SHP77 treated with DMSO at 0.1 percent for 48 hours (cell line): Measurements from ENCODE around the gene PCDHB12.
A peak's percentile ranks its signal among the peaks of the same experiment; 100 is the strongest.
"Not testable (repeated sequence)": the region's sequence is repeated elsewhere in the genome, so short reads cannot be mapped to it uniquely, and the experiment has no call there.

Experiments
- DNase-seq: peaks from one replicate; lab custom pipeline; 2025; lab: John Stamatoyannopoulos, UW

Gene PCDHB12

GRCh38 chr5:141208478-141208877 is at the start of gene PCDHB12:
PCDHB12 (plus strand) TSS chr5:141208719; CDS start chr5:141208908, 189 bp downstream.
- no peak for DNase-seq

- DNase-seq = peak; percentile 22
Observed at GRCh38 chr5:141172381-141173204, 35.9 kb upstream of the PCDHB12 start, which contains the start of gene PCDHB7. PCDHB7 (plus strand) TSS chr5:141172644; CDS start chr5:141172836, 192 bp downstream.

GRCh38 chr5:141174291-141175104 is 34.0 kb upstream of the PCDHB12 start:
- DNase-seq = not testable (repeated sequence)

- no peak for DNase-seq
Observed at GRCh38 chr5:141175933-141176332, 32.6 kb upstream of the PCDHB12 start.

GRCh38 chr5:141177577-141178191 is 30.8 kb upstream of the PCDHB12 start, which contains the start of gene PCDHB8:
PCDHB8 (plus strand) TSS chr5:141177790; CDS start chr5:141178035, 245 bp downstream.
- DNase-seq = peak; percentile 43

GRCh38 chr5:141179371-141179770 is 29.1 kb upstream of the PCDHB12 start:
- DNase-seq = not testable (repeated sequence)

- DNase-seq = not testable (repeated sequence)
Observed at GRCh38 chr5:141179876-141180275, 28.6 kb upstream of the PCDHB12 start.

GRCh38 chr5:141180313-141180712 is 28.2 kb upstream of the PCDHB12 start:
- no peak for DNase-seq

GRCh38 chr5:141182248-141182647 is 26.3 kb upstream of the PCDHB12 start, which contains the start of gene PCDHB16:
PCDHB16 (plus strand) TSS chr5:141182387; CDS start chr5:141182560, 173 bp downstream.
- no peak for DNase-seq

- DNase-seq = not testable (repeated sequence)
Observed at GRCh38 chr5:141184117-141184855, 24.2 kb upstream of the PCDHB12 start.

- DNase-seq = no peak
Observed at GRCh38 chr5:141186897-141187512, 21.5 kb upstream of the PCDHB12 start, which contains the start of gene PCDHB9. PCDHB9 (plus strand) TSS chr5:141187161; CDS start chr5:141187319, 158 bp downstream.

GRCh38 chr5:141188682-141189081 is 19.8 kb upstream of the PCDHB12 start:
- not testable (repeated sequence) for DNase-seq

- not testable (repeated sequence) for DNase-seq
Observed at GRCh38 chr5:141189131-141189530, 19.4 kb upstream of the PCDHB12 start.

GRCh38 chr5:141192110-141192725 is 16.3 kb upstream of the PCDHB12 start, which contains the start of gene PCDHB10:
PCDHB10 (plus strand) TSS chr5:141192353; CDS start chr5:141192553, 200 bp downstream.
- DNase-seq = no peak

- DNase-seq = not testable (repeated sequence)
Observed at GRCh38 chr5:141194332-141194731, 14.2 kb upstream of the PCDHB12 start.

- no peak for DNase-seq
Observed at GRCh38 chr5:141196363-141196762, 12.2 kb upstream of the PCDHB12 start.

GRCh38 chr5:141199359-141200235 is 8.9 kb upstream of the PCDHB12 start, which contains the start of gene PCDHB11:
PCDHB11 (plus strand) TSS chr5:141199627; CDS start chr5:141199775, 148 bp downstream.
- DNase-seq = peak; percentile 30

- not testable (repeated sequence) for DNase-seq
Observed at GRCh38 chr5:141201126-141201525, 7.4 kb upstream of the PCDHB12 start.

- not testable (repeated sequence) for DNase-seq
Observed at GRCh38 chr5:141201646-141202045, 6.9 kb upstream of the PCDHB12 start.
